Activated CD4-positive, alpha-beta T cell treated with anti-CD3 and anti-CD28 coated beads for 48 hours (primary cell): Measurements from ENCODE around the gene MRPL55.

Experiments used
- DNase-seq: peaks from one replicate; pipeline ENCODE4 v3.0.0-alpha.2; 2020

The MRPL55 gene

DNA sequence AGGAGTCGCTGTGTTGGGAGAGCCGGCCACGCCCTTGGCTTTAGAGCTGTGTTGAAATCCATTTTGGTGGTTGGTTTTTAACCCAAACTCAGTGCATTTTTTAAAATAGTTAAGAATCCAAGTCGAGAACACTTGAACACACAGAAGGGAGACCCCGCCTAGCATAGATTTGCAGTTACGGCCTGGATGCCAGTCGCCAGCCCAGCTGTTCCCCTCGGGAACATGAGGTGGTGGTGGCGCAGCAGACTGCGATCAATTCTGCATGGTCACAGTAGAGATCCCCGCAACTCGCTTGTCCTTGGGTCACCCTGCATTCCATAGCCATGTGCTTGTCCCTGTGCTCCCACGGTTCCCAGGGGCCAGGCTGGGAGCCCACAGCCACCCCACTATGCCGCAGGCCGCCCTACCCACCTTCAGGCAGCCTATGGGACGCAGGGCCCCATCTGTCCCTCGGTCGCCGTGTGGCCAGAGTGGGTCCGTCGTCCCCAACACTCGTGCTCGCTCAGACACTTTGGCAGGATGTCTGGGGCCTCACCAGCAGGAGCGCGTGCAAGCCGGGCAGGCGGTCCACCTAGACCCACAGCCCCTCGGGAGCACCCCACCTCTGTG lies 10.7 kb downstream of the MRPL55 start:
- DNase-seq = no peak

DNA sequence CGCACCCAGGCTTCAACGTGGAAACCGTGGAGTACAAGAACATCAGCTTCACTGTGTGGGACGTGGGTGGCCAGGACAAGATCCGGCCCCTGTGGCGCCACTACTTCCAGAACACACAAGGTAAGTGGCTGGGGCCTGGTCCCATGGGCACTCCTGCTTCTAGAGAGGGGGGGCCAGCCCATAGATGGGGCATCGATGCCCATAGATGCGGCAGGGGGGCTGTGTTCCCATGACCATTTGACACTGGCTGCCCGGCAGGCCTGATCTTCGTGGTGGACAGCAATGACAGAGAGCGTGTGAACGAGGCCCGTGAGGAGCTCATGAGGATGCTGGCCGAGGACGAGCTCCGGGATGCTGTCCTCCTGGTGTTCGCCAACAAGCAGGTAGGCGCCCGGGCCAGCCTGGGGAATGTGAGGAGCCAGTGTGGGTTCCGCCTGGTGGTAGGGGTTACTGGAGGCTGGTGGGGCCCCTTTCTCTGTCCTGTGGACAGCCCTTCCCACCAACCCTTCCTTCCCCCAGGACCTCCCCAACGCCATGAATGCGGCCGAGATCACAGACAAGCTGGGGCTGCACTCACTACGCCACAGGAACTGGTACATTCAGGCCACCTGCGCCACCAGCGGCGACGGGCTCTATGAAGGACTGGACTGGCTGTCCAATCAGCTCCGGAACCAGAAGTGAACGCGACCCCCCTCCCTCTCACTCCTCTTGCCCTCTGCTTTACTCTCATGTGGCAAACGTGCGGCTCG lies 11.6 kb downstream of the MRPL55 start:
- no peak for DNase-seq

DNA sequence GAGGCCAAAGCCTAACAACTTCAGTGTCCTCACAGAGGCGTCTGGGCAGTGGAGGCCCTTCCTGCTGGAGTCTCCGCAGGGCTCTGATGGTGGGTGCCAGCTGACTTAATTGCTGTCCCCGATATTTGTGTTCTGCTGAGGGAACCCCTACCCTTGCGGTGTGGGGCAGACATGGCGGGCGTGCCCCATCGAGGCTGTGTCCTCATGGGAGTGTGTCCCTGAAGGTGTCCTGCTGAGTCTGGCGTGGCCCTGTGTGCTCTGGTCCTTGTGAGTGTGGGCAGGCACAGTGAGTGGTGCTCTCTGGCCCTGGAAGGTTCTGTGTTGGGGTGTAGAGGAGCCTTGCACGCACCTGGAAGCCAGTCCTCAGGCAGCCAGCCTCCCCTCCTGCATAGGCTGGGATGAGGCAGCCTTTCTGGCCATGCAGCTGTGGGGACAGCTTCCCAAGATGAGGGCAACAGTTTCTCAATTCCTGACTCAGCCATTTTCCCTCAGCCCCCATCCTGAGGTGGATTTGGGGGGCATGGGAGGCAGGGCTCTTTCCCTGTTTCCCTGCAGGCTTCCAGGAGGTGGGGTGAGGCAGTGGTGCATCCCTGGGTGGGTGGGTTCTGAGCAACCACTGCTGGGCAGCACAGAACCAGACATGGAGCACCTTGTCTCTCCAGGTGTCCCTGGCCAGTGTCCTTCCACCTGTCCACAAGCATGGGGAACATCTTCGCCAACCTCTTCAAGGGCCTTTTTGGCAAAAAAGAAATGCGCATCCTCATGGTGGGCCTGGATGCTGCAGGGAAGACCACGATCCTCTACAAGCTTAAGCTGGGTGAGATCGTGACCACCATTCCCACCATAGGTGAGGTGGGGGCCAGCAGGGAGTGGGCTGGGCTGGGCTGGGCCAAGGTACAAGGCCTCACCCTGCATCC lies 12.4 kb downstream of the MRPL55 start:
- DNase-seq = no peak

- no peak for DNase-seq
Observed at GRCh38 chr1:228095938-228096337, 13.2 kb downstream of the MRPL55 start.

GRCh38 chr1:228095161-228095560 lies 13.9 kb downstream of the MRPL55 start:
- no peak for DNase-seq

GRCh38 chr1:228094432-228095016 lies 14.6 kb downstream of the MRPL55 start:
- DNase-seq = no peak

DNA sequence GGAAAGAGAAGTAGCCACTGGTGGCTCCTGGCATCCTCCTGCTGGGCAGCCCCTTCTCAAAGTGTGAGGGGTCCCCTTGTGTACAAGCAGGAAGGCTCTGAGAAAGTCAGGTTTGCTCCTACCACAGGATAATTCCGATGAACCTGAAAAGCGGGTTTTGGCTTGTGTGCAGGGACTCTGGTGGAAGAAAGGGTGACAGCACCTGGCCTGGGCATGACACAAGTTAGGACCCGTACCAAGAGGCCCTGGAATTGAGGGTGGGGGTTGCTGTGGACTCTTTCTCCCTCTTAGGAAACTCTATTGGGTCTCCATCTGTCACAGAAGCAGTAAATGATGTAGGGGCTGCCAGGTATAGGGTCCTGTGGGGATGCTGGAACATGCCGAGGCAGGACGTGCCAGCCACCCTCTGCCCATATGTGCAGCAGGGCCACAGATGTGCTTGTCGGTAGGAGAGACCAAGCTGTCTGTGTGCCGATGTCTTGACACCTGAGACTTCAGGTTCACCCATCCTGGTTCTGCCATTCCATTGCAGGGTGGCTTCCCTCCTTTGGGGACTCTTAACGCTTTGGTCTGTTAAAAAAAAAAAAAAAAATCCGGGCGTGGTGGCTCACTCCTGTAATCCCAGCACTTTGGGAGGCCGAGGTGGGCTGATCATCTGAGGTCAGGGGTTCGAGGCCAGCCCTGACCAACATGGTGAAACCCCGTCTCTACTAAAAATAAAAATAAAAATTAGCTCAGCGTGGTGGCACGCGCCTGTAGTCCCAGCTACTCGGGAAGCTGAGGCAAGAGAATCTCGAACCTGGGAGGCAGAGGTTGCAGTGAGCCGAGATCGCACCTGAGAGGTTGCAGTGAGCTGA lies 15.8 kb downstream of the MRPL55 start:
- DNase-seq = no peak

- no peak for DNase-seq
Observed at GRCh38 chr1:228092342-228093049, 16.6 kb downstream of the MRPL55 start.

- no peak for DNase-seq
Observed at GRCh38 chr1:228091084-228091483, 18.0 kb downstream of the MRPL55 start.

GRCh38 chr1:228090613-228091081 lies 18.5 kb downstream of the MRPL55 start:
- DNase-seq = no peak

DNA sequence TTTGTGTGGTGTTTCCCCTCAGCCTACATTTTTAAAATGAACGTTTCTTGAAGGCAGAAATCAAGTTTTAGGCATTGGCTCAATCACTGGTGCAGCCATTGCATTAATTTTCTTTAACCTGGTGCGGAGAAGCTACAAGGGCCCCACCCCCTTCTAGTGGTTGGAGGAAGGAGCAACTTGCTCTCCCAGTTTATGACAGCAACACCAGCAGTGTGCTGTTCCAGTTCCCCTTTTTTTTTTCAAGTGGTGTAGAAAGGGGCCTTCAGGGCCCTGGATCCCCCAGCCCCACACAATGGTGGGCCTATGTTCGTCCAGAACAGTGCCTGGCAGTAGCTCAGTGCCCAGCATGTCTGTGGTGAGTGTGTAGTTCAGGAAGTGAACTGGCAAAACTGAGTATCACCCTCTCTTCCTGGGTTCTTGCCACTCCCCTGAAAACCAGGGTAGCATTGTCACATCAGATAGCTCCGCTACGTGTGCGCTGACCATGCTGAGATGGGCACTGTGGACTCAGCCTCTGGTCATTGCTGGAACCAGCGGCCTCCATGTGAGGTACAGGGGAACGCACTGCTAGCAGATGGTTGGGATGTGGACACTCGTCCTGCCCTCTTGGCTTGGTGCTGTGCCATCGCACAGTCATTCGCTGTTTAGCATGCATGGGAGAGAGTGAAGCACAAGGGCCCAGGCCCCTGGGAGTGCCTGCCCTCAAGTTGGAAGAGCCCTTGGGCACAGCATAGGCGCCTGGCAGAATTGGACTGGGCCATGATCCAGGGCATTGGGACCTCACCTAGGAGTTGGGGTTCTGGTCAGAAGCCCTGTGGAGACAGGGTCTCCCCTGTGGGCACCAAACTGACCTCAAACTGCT lies 19.3 kb downstream of the MRPL55 start:
- no peak for DNase-seq

DNA sequence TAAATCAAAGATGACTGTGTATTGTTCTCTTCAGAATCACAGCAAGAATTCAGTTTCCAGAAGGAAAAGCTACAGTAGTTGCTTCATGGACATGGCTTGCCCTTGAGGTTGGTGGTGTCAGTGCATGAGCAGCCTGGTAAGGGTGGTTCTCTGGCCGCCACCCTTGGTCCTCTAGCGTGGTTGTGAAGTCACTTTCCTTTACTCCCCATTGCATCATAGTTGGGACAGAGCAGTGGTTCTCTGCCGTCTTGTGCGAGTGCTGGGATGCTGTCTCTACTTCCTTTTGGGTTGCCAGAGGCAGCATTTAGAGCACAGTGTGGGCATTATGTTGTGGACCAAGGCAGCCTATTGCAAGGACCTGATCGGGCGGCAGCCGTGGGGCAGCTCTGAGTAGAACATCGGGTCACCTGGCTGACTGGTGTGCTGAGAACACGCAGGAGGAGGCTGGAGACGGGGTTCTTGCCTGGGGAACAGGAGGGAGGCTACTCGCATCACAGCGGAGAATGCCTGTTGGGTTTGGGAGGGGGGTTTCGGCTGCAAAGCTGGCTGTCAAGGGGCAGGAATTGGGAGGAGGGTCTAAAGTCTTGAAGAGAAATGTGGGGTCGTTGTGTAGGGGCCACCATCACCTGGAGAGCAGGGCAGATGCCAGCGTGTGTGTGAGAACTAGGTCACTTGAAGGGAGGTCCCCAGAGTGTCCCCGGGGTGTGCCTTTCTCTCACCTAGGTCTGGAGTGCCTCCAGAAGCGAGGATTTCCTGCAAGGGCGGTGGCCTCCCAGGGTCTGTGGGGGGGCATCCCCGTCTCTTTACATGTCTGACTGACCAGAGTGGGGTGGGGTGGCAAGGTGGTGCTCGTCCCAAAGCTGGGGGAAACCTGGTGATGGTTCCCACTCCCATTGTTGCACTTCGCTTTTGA lies 20.3 kb downstream of the MRPL55 start:
- DNase-seq = no peak

GRCh38 chr1:228087771-228088251 lies 21.3 kb downstream of the MRPL55 start:
- DNase-seq = peak; percentile 39

- DNase-seq = no peak
Observed at GRCh38 chr1:228085287-228085951, 23.7 kb downstream of the MRPL55 start.

DNA sequence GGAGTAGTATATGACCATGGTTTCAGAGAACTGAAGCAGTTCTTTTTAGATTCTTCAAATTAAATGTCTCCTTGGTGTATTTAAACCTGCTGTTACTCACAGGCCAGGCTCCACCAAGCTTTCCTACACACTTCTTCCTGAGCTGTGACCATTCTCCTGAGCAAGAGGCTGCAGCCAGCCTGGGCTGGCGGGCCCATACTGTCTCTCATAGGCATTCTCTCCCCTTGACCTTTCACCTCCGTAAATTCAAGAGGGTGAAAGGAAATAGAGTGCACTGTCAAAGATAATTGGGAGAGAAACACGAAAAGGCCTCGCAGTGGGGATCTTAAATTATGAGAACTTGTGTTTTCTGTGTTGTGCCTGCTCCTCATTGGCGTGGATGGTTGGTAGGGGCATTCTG lies 24.3 kb downstream of the MRPL55 start:
- no peak for DNase-seq

- no peak for DNase-seq
Observed at GRCh38 chr1:228084325-228084724, 24.8 kb downstream of the MRPL55 start.

GRCh38 chr1:228083871-228084278 lies 25.2 kb downstream of the MRPL55 start:
- DNase-seq = no peak
